Sigmoid colon (tissue), 7 donors: ENCODE measurements around the gene PLA2G4D. TPM values are rescaled to one million over a fixed set of nuclear protein-coding genes. Genes with fewer than 3 reads are reported as not detected.
A peak's percentile ranks its signal among the peaks of the same experiment; 100 is the strongest.

ENCODE experiments used
- DNase-seq: peaks from one replicate; pipeline ENCODE4 v3.0.0-alpha.2; 2019
- H3K27ac ChIP-seq, 4 donors: fragments of 200-600 bp; sonication (generic); one replicate each; pipeline ENCODE4 v1.5.1; 2016 to 2019; ENCODE audit warnings: mild to moderate bottlenecking in 1 of 4
- H3K27me3 ChIP-seq, 3 donors: fragments of 200-600 bp; sonication (generic); one replicate each; pipeline ENCODE4 v1.5.1; 2019; ENCODE audit warnings: mild to moderate bottlenecking in 1 of 3
- H3K36me3 ChIP-seq, 4 donors: fragments of 200-600 bp; sonication (generic); one replicate each; pipeline ENCODE4 v1.5.1; 2016 to 2019
- H3K4me1 ChIP-seq, 4 donors: fragments of 200-600 bp; sonication (generic); one replicate each; pipeline ENCODE4 v1.5.1; 2017 to 2019
- H3K4me3 ChIP-seq, 4 donors: fragments of 200-600 bp; sonication (generic); one replicate each; pipeline ENCODE4 v1.5.1; 2017 to 2019; ENCODE audit warnings: mild to moderate bottlenecking in 2 of 4, moderate library complexity in 1 of 4
- H3K9me3 ChIP-seq, 4 donors: fragments of 200-600 bp in 3 of 4; sonication (generic) in 3 of 4; one replicate each; pipeline versions ENCODE4 v1.5.1 to v1.6.1; 2013 to 2019
- EP300 ChIP-seq, 4 donors: sonication (generic); formaldehyde crosslinking; IDR thresholded peaks; one replicate each; pipeline ENCODE4 v1.6.1; 2017; ENCODE audit warnings: antibody characterized with exemption in 4 of 4
- POLR2A ChIP-seq, 2 donors: fragments of 450-650 bp; IDR thresholded peaks; one replicate each; pipeline ENCODE4 v1.6.1; 2016; ENCODE audit warnings: antibody characterized with exemption in 2 of 2, mild to moderate bottlenecking in 2 of 2, moderate library complexity in 2 of 2
- POLR2AphosphoS5 ChIP-seq, 4 donors: sonication (generic); formaldehyde crosslinking; IDR thresholded peaks; one replicate each; pipeline ENCODE4 v1.6.1; 2017; ENCODE audit warnings: antibody characterized with exemption in 4 of 4
- WGBS, 2 donors: extraction: QIAGEN DNeasy Blood & Tissue Kit; methylation state at CpG; one replicate each; pipeline ENCODE4 v1.1.7; 2013; 5-methylcytosine and 5-hydroxymethylcytosine counted together
- intact Hi-C: fragments of 100-400 bp; cut with DNase I; formaldehyde crosslinking; loops from one replicate; pipeline ENCODE4 v1.15.1; 2023
- polyA plus RNA-seq, 3 donors: library from polyadenylated mRNA; stranded (reverse); fragments of 200-250 nt; gene quantifications; one replicate each; pipeline ENCODE4 v1.2.3, GENCODE V29; 2013
- total RNA-seq, 4 donors: library from RNA; depleted of rRNA; stranded (reverse); fragments of >200 nt; gene quantifications; one replicate each; pipeline ENCODE4 v1.1.0, GENCODE V29; 2016
- TF ChIP-seq, protein P1 (sequence below), 4 experiments: fragments of 450-650 bp in 3 of 4; fragments of 200-600 bp in 1 of 4; IDR thresholded peaks; one replicate each; pipeline ENCODE4 v1.5.1; 2016 to 2019; ENCODE audit warnings: antibody characterized with exemption in 4 of 4, mild to moderate bottlenecking in 3 of 4, moderate library complexity in 2 of 4
- donor health status: healthy with polysubstance abuse.
- donor health status: Bipolar disorder and iron deficiency.
- donor health status: healthy.

Gene PLA2G4D
- total and polyA plus RNA-seq, 7 donors: under 0.01 to 0.31 (median 0.28) TPM; not detected in 4

DNA sequence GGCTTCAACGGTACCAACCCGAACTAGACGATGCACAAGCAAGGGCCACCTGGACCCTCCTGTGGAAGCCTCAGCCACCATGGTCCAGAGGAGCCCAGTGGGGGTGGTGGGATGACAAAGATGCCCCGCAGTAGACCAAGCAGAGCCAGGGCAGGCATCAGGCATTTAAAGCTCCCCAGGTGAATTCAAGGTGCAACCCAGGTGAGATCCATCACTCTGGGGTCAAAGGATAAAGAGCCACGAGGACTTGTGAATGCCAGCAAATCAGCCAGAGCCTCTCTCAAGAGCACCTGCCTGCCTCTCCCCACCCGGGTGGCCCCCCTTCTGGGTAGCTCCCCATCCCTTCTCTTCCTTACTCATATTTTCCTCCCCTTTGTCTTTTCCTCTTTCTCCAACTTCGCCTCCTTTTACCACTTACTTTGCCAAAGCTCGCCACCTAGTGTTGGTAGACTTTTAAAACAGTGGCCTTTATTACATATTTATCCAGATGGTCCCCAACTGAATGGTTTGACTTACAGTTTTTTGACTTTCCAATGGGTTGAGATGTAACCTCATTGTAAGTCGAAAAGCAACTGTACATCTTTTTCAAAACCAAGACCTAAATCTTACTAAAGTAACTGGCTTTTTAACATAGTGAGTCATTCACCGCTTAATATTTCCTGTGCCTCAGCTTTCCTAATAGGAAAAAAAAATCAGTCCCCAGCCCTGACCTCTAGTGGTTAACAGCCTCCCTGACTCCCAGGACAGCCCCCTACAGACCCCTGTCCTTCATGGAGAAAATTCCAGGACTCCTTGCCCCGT, 43.3 kb upstream of the PLA2G4D start:
- Histone ChIP-seq H3K27ac (no peak overlapping the region), H3K36me3 (no peaks in the 10 kb centered on the region), H3K4me1 (no peaks in the 10 kb centered on the region), H3K4me3 (no peak overlapping the region), H3K27me3 (no peaks in the 10 kb centered on the region), H3K9me3 (no peaks in the 10 kb centered on the region)
- TF ChIP-seq, protein P1, sequence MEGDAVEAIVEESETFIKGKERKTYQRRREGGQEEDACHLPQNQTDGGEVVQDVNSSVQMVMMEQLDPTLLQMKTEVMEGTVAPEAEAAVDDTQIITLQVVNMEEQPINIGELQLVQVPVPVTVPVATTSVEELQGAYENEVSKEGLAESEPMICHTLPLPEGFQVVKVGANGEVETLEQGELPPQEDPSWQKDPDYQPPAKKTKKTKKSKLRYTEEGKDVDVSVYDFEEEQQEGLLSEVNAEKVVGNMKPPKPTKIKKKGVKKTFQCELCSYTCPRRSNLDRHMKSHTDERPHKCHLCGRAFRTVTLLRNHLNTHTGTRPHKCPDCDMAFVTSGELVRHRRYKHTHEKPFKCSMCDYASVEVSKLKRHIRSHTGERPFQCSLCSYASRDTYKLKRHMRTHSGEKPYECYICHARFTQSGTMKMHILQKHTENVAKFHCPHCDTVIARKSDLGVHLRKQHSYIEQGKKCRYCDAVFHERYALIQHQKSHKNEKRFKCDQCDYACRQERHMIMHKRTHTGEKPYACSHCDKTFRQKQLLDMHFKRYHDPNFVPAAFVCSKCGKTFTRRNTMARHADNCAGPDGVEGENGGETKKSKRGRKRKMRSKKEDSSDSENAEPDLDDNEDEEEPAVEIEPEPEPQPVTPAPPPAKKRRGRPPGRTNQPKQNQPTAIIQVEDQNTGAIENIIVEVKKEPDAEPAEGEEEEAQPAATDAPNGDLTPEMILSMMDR (IDR thresholded peaks at IDR 0.05): peak in 2 of 4 experiments; percentile 34 to 42
- TF ChIP-seq EP300 (IDR thresholded peaks at IDR 0.05): no peak
- TF ChIP-seq POLR2AphosphoS5 (IDR thresholded peaks at IDR 0.05): no peak
- TF ChIP-seq POLR2A (IDR thresholded peaks at IDR 0.05): no peak
- DNase-seq: peak; percentile 28
- intact Hi-C loops: loop anchor here (2.0 kb wide), 1 partner anchor 149 kb away; no protein-coding TSS in a partner anchor
- 55 to 71% methylated on average over 11 of the region's 11 CpGs for WGBS, 2 donors

DNA sequence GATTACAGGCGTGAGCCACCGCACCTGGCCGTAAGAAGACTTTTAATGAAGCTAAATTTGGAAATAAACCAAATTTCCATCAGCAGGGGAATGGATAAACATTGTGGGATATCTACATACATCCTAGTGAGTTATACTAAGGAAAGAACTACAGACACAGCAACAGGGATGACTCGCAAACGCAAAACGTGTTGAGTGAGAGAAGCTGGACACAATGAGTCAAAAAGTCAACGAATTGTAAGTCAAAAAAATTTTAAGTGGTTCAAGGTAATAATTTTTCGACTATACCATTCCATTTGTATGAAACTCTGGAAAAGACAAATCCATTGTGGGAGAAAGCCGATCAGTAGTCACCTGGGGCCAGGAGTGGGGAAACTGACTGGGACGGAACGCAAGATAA, 42.2 kb upstream of the PLA2G4D start:
- peak; percentile 6 for DNase-seq
- Histone ChIP-seq H3K27ac (no peak overlapping the region), H3K4me1 (no peaks in the 10 kb centered on the region), H3K36me3 (no peaks in the 10 kb centered on the region), H3K27me3 (no peaks in the 10 kb centered on the region), H3K4me3 (no peak overlapping the region), H3K9me3 (no peaks in the 10 kb centered on the region)
- 93% methylated on average over 11 of the region's 11 CpGs for whole genome bisulfite sequencing, 2 donors
- no peak for TF ChIP-seq POLR2AphosphoS5 (IDR thresholded peaks at IDR 0.05)
- intact Hi-C loops: no loop called here

DNA sequence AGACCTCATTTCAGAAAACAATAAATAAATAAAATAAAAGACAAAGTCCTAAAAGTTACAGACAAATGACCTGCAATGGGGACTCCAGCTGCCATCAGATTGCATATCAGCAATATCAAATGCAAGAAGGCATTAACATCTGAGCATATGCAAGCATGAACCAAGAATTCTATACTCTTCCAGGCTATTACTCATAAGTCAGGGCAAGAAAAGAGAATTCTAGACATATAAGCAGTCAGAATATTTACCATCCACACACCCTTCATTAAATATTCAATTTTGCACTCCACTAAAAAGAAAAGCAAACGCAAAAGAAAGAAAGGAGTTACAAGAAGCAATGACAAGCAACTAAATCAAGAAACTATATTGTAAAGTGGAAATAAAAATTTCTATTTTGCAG, 41.0 kb upstream of the PLA2G4D start:
- no peak for DNase-seq
- Histone ChIP-seq H3K27ac (no peak overlapping the region), H3K4me3 (no peak overlapping the region), H3K9me3 (no peaks in the 10 kb centered on the region), H3K4me1 (no peaks in the 10 kb centered on the region), H3K36me3 (no peaks in the 10 kb centered on the region), H3K27me3 (peaks cover 0 to 3% (median 0%) of the 10 kb centered on the region in 3 donors)
- intact Hi-C loops: no loop called here
- TF ChIP-seq POLR2AphosphoS5 (IDR thresholded peaks at IDR 0.05): no peak
- TF ChIP-seq EP300 (IDR thresholded peaks at IDR 0.05): no peak
- TF ChIP-seq POLR2A (IDR thresholded peaks at IDR 0.05): no peak
- TF ChIP-seq, protein P1 (IDR thresholded peaks at IDR 0.05): no peak
- WGBS, 2 donors: 86 to 98% methylated on average over 1 of the region's 1 CpG

DNA sequence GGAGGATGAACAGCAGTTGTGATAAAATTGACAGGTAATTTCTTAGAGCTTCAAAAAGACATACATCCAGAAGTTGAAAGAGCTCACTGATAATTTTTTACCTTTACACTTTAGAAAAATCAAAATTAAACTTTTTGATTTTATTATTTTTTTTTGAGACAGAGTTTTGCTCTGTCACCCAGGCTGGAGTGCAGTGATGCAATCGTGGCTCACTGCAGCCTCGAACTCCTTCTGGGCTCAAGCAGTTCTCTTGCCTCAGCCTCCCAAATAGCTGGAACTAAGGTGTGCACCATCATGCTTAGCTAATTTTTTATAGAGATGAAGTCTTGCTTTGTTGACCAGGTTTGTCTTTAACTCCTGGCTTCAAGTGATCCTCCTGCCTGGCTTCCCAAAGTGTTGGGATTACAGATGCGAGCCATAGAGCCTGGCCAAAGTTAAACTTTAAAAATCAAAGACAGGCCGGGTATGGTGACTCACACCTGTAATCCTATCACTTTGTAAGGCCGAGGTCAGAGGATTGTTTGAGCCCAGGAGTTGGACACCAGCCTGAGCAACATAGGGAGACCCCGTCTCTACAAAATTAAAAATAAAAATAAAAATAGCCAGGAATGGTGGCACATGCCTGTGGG, 40.4 kb upstream of the PLA2G4D start:
- 69 to 83% methylated on average over 6 of the region's 6 CpGs for WGBS, 2 donors
- intact Hi-C loops: no loop called here
- H3K4me1 ChIP-seq: no peaks in the 10 kb centered on the region
- H3K27ac ChIP-seq: no peak overlapping the region
- H3K27me3 ChIP-seq: peaks cover 0 to 3% (median 0%) of the 10 kb centered on the region in 3 donors
- TF ChIP-seq, protein P1 (IDR thresholded peaks at IDR 0.05): no peak
- TF ChIP-seq POLR2AphosphoS5 (IDR thresholded peaks at IDR 0.05) (no peak), POLR2A (IDR thresholded peaks at IDR 0.05) (no peak), EP300 (IDR thresholded peaks at IDR 0.05) (no peak)
- DNase-seq: peak; percentile 4
- no peaks in the 10 kb centered on the region for H3K36me3 ChIP-seq
- H3K9me3 ChIP-seq: no peaks in the 10 kb centered on the region
- no peak overlapping the region for H3K4me3 ChIP-seq

DNA sequence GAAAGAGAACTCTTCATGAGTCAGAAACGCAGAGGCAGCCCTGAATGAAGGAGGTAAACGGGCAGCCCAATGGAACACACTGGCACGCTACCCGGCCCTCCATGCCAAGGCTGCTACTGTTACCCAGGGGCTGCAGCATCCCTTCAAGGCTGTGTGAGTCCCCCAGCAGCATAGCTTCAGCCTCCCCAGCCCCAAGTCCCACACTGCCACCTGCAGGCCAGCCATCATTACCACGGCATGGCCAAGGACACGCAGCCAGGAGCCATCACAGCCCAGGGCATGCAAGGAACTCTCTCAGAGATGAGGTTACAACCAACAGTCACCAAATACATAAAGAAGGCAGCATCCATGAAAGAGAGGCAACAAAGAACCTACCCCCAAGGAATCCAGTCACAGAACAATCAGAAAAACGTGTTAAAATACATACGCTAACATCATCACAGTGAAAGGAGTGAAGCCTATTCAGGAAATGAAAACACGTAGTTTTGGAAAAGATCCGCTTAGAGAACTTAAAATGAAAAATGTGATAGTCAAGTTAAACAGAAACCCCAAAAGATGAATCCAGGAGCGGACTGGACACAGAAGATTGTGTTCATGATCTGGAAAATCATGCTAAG, 39.6 kb upstream of the PLA2G4D start:
- Histone ChIP-seq H3K36me3 (no peaks in the 10 kb centered on the region), H3K27ac (no peak overlapping the region), H3K27me3 (peaks cover 0 to 3% (median 0%) of the 10 kb centered on the region in 3 donors), H3K4me1 (no peaks in the 10 kb centered on the region), H3K4me3 (no peak overlapping the region), H3K9me3 (no peaks in the 10 kb centered on the region)
- peak; percentile 14 for DNase-seq
- WGBS, 2 donors: 68 to 73% methylated on average over 11 of the region's 11 CpGs
- intact Hi-C loops: no loop called here
- TF ChIP-seq, protein P1 (IDR thresholded peaks at IDR 0.05): peak in 1 of 4 experiments; percentile 42
- TF ChIP-seq POLR2A (IDR thresholded peaks at IDR 0.05): no peak
- no peak for TF ChIP-seq EP300 (IDR thresholded peaks at IDR 0.05)
